NB4 (cell line): Measurements from ENCODE around the gene DYNC1H1.

Source experiments
- CTCF ChIP-seq: IDR thresholded peaks from one replicate; pipeline ENCODE4 v1.5.1; 2012; ENCODE audit warnings: low read depth, low read length
- POLR2A ChIP-seq: IDR thresholded peaks from 2 replicates; pipeline ENCODE4 v1.6.1; 2011; ENCODE audit warnings: mild to moderate bottlenecking; ENCODE audit not compliant: insufficient read length; ENCODE audit errors: extremely low read depth

- TF ChIP-seq CTCF (no peak), POLR2A (no peak)
These were observed 113.0 kb downstream of the DYNC1H1 start for GRCh38 chr14:102077382-102077709.
